Transverse colon (tissue), 4 donors: ENCODE data around the gene MMP10. TPM values are rescaled to one million over a fixed set of nuclear protein-coding genes. Genes with fewer than 3 reads are reported as not detected.

Experiments
- DNase-seq: peaks from one replicate; pipeline ENCODE4 v3.0.0-alpha.2; 2019
- H3K27ac ChIP-seq, 4 donors: fragments of 200-600 bp; sonication (generic); 2 replicates each; pipeline ENCODE4 v1.5.1; 2016 to 2018; ENCODE audit warnings: inconsistent platforms in 4 of 4
- H3K27me3 ChIP-seq: fragments of 200-600 bp; sonication (generic); 2 replicates; pipeline ENCODE4 v1.5.1; 2017; ENCODE audit warnings: inconsistent platforms
- H3K36me3 ChIP-seq, 4 donors: fragments of 200-600 bp; sonication (generic); 2 replicates each; pipeline ENCODE4 v1.5.1; 2017 to 2019; ENCODE audit warnings: inconsistent platforms in 4 of 4
- H3K4me1 ChIP-seq, 4 donors: fragments of 200-600 bp; sonication (generic); 2 replicates each; pipeline ENCODE4 v1.5.1; 2017 to 2020; ENCODE audit warnings: inconsistent platforms in 4 of 4
- H3K4me3 ChIP-seq, 4 donors: fragments of 200-600 bp; sonication (generic); 1 replicate in 1 of 4; 2 replicates in 3 of 4; pipeline versions ENCODE4 v1.5.1 to v1.6.1; 2017 to 2019; ENCODE audit warnings: inconsistent platforms in 4 of 4
- H3K9me3 ChIP-seq, 2 donors: fragments of 200-600 bp; sonication (generic); 2 replicates each; pipeline ENCODE4 v1.5.1; 2017 to 2019; ENCODE audit warnings: inconsistent platforms in 2 of 2
- EP300 ChIP-seq: sonication (generic); formaldehyde crosslinking; IDR thresholded peaks from one replicate; pipeline ENCODE4 v1.6.1; 2017; ENCODE audit warnings: antibody characterized with exemption, low read depth
- POLR2A ChIP-seq: fragments of 450-650 bp; IDR thresholded peaks from one replicate; pipeline ENCODE4 v1.6.1; 2016; ENCODE audit warnings: antibody characterized with exemption, mild to moderate bottlenecking, moderate library complexity
- POLR2AphosphoS5 ChIP-seq, 3 donors: sonication (generic); formaldehyde crosslinking; IDR thresholded peaks; one replicate each; pipeline ENCODE4 v1.6.1; 2016; ENCODE audit warnings: antibody characterized with exemption in 3 of 3
- whole genome bisulfite sequencing, 2 donors: methylation state at CpG; one replicate each; pipeline ENCODE4 v1.1.5; 2018; ENCODE audit warnings: low coverage in 1 of 2; 5-methylcytosine and 5-hydroxymethylcytosine counted together
- in situ Hi-C, 4 donors: fragments of 200-750 bp; cut with MboI; loops; one replicate each; pipeline versions ENCODE4 v1.15.0 to v1.15.1; 2017; ENCODE audit warnings: low sequenced_read_pairs in 3 of 4, low pct_ligation_motif_present in 1 of 4, low pct_unique_long_range_greater_than_20kb in 1 of 4
- intact Hi-C: fragments of 100-400 bp; cut with DNase I; formaldehyde crosslinking; loops from one replicate; pipeline ENCODE4 v1.15.1; 2023; ENCODE audit warnings: low total_unique reads
- total RNA-seq, 4 donors: library from RNA; depleted of rRNA; stranded (reverse); fragments of >200 nt; gene quantifications; one replicate each; pipeline ENCODE4 v1.1.0, GENCODE V29; 2016
- TF ChIP-seq, protein P1 (sequence below), 5 experiments: fragments of 200-600 bp in 3 of 5; fragments of 450-650 bp in 2 of 5; sonication (generic) in 3 of 5; IDR thresholded peaks; 1 replicate in 2 of 5; 2 replicates in 3 of 5; pipeline ENCODE4 v1.5.1; 2016 to 2017; ENCODE audit warnings: antibody characterized with exemption in 5 of 5, inconsistent platforms in 3 of 5, mild to moderate bottlenecking in 2 of 5, moderate library complexity in 1 of 5

MMP10 gene
- total RNA-seq, 4 donors from 2014 or later = 0.48 TPM; not detected in 3

DNA sequence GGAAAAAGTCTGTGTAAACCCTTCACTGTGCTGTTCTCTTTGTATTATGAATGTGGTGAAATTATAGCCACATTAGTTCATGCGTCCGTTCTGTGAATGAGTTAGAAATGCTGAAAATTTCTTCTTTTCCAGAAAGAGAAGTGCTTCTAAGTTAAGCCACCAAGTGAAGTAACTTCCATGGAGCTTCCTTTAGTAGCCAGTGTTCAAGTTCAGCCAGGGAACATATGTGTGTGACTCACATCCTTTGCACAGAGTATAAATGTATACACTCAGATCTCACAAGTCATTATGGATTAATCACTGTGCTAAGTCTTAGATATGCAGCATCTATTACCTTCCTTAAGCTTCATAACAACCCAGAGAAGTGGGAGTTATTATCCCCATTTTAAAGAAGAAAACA, 52.5 kb downstream of the MMP10 start:
- Histone ChIP-seq H3K27ac (no peak overlapping the region), H3K9me3 (no peaks in the 10 kb centered on the region), H3K27me3 (no peaks in the 10 kb centered on the region), H3K36me3 (no peaks in the 10 kb centered on the region), H3K4me3 (no peak overlapping the region), H3K4me1 (no peaks in the 10 kb centered on the region)
- WGBS, 2 donors = 90% methylated on average over 2 of the region's 2 CpGs; no CpG with 5 or more reads in 1 of the 2 donors
- intact Hi-C loops (loop anchor here (5.0 kb wide), 1 partner anchor 1866 kb away; no protein-coding TSS in a partner anchor), in situ Hi-C loops (loop anchor here in 2 of 4 donors (25.0 kb wide), 1 partner anchor 209 kb away; no protein-coding TSS in a partner anchor)
- TF ChIP-seq, protein P1, sequence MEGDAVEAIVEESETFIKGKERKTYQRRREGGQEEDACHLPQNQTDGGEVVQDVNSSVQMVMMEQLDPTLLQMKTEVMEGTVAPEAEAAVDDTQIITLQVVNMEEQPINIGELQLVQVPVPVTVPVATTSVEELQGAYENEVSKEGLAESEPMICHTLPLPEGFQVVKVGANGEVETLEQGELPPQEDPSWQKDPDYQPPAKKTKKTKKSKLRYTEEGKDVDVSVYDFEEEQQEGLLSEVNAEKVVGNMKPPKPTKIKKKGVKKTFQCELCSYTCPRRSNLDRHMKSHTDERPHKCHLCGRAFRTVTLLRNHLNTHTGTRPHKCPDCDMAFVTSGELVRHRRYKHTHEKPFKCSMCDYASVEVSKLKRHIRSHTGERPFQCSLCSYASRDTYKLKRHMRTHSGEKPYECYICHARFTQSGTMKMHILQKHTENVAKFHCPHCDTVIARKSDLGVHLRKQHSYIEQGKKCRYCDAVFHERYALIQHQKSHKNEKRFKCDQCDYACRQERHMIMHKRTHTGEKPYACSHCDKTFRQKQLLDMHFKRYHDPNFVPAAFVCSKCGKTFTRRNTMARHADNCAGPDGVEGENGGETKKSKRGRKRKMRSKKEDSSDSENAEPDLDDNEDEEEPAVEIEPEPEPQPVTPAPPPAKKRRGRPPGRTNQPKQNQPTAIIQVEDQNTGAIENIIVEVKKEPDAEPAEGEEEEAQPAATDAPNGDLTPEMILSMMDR (IDR thresholded peaks at IDR 0.05) = no peak
- TF ChIP-seq POLR2A (no peak), EP300 (no peak)
- no peak for DNase-seq

DNA sequence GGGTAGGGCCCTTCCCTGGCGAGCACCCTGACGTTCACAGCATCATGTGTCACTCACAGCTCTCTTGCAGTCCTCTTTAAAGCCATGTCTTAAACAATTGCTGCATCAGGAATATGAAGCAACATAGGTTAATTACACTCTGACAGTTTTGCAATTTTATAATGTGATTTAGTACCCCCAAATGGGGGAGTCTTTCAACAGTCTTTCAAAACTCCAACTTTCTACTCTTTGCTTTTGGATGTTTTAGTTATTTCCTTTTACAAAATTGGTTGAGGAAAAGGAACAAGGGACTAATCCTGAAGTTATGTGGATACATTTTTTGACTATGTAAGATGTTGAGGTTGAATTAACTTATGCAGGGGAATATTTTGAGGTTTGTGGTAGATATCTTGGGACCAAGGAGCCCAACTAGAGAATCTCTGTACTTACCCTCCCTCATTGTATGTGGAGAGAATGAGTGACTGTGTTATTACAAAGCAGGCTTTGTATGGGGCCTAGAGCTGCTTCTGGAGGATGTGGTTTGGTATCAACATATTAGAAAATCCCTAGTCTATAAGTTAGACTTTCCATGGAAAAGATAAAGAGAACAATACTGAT, 55.4 kb downstream of the MMP10 start, which contains the start of gene MMP8:
TSS of gene MMP8 (minus strand) at position 51 of the 597 bp plus-strand sequence. CDS start 99 bp downstream, outside the sequence.
- Histone ChIP-seq H3K36me3 (no peaks in the 10 kb centered on the region), H3K27ac (no peak within 1 kb of the TSS), H3K4me3 (no peak within 1 kb of the TSS), H3K27me3 (no peaks in the 10 kb centered on the region), H3K9me3 (no peaks in the 10 kb centered on the region), H3K4me1 (no peaks in the 10 kb centered on the region)
- intact Hi-C loops (loop anchor here (5.0 kb wide), 1 partner anchor 1863 kb away; no protein-coding TSS in a partner anchor), in situ Hi-C loops (loop anchor here in 2 of 4 donors (25.0 kb wide), 1 partner anchor 212 kb away; no protein-coding TSS in a partner anchor)
- WGBS, 2 donors = 41 to 59% methylated on average over 2 of the region's 2 CpGs
- TF ChIP-seq, protein P1 (IDR thresholded peaks at IDR 0.05) = no peak
- TF ChIP-seq POLR2A (no peak), EP300 (no peak), POLR2AphosphoS5 (IDR thresholded peaks at IDR 0.05) (no peak)
- no peak for DNase-seq

DNA sequence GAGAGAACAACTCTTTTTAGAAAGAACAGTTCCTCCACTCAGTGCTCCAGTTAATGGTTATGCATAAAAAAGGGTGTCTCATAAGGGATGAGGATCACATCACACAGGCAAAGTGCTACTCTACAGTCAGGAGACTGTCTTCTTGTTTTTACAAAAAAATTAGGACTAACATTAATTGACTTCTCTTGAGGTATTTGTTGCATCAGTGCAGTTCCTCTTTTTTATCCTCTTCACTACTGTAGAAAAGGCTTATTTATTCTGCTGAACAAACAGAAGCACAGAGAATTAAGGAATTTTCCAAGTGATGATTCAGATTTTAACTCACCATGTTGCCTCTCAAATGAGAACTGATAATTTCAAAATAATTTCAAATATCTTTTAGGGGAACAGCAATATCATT, 57.6 kb downstream of the MMP10 start:
- H3K4me1 ChIP-seq = no peaks in the 10 kb centered on the region
- intact Hi-C loops (no loop called here), in situ Hi-C loops (no loop called here)
- no peaks in the 10 kb centered on the region for H3K27me3 ChIP-seq
- no peaks in the 10 kb centered on the region for H3K9me3 ChIP-seq
- H3K27ac ChIP-seq = no peak overlapping the region
- TF ChIP-seq, protein P1 (IDR thresholded peaks at IDR 0.05) = no peak
- TF ChIP-seq POLR2AphosphoS5 (IDR thresholded peaks at IDR 0.05) (no peak), EP300 (no peak), POLR2A (no peak)
- H3K4me3 ChIP-seq = no peak overlapping the region
- H3K36me3 ChIP-seq = no peaks in the 10 kb centered on the region
- DNase-seq = no peak

Other genes with a start within 250 kb of the MMP10 start
- not detected for gene MMP7, start 249.9 kb downstream of the MMP10 start, total RNA-seq
- not detected for gene MMP20, start 155.3 kb downstream of the MMP10 start, total RNA-seq
- gene MMP27, start 74.9 kb downstream of the MMP10 start, total RNA-seq = under 1 TPM in 1 of 4 donors, not detected in 3; 0.27 TPM
- gene MMP8, start 55.7 kb downstream of the MMP10 start, total RNA-seq = not detected
- under 1 TPM in 1 of 4 donors, not detected in 3; 0.48 TPM for gene MMP1, start 17.5 kb upstream of the MMP10 start, total RNA-seq
- gene MMP3, start 63.0 kb upstream of the MMP10 start, total RNA-seq = 1 to 10 TPM in 2 of 4 donors, under 1 TPM in 2; 0.48 to 4.8 (median 1.1) TPM
- 1 to 10 TPM in 1 of 4 donors, under 1 TPM in 1, not detected in 2; 0.55 to 4.9 TPM for gene MMP12, start 94.4 kb upstream of the MMP10 start, total RNA-seq
- gene MMP13, start 175.1 kb upstream of the MMP10 start, total RNA-seq = not detected